Naive thymus-derived CD4-positive, alpha-beta T cell (primary cell): ENCODE results near the gene ENHO. TPM values are rescaled to one million over a fixed set of nuclear protein-coding genes. Genes with fewer than 3 reads are reported as not detected.

Experiments
- ATAC-seq: fragments of 150-1000 bp; cut with Tn5 transposase; 2 replicates; pipeline ENCODE4 v1.10.0; 2021; ENCODE audit warnings: mild to moderate bottlenecking, moderate library complexity
- CTCF ChIA-PET: fragments of 350-600 bp; sonication (Branson Sonifier 250); formaldehyde crosslinking; loops from one replicate; lab custom pipeline; 2021; ENCODE audit warnings: antibody characterized with exemption; lab: Charles Lee
- POLR2A ChIA-PET: fragments of 350-600 bp; sonication (Branson Sonifier 250); formaldehyde crosslinking; loops from one replicate; lab custom pipeline; 2021; ENCODE audit warnings: antibody characterized with exemption, inconsistent platforms; lab: Charles Lee
- DNase-seq, 9 donors: peaks; one replicate each; pipeline versions ENCODE4 v3.0.0 to v3.0.0-alpha.2; 2020 to 2022; ENCODE audit warnings: mixed read lengths in 1 of 9
- H3K27ac ChIP-seq: one replicate; pipeline ENCODE4 v1.7.0; 2013; ENCODE audit warnings: mild to moderate bottlenecking, low read depth, low read length, moderate library complexity
- H3K27me3 ChIP-seq, 2 donors: one replicate each; pipeline ENCODE4 v1.7.0; 2013; ENCODE audit warnings: low read length in 2 of 2, mild to moderate bottlenecking in 2 of 2, moderate library complexity in 2 of 2; ENCODE audit not compliant: control insufficient read depth in 2 of 2, insufficient read depth in 2 of 2
- H3K36me3 ChIP-seq, 3 experiments: 1 replicate in 2 of 3; 2 replicates in 1 of 3; pipeline ENCODE4 v1.7.0; 2013; ENCODE audit warnings: low read length in 3 of 3, mild to moderate bottlenecking in 3 of 3, moderate library complexity in 1 of 3; ENCODE audit not compliant: insufficient read depth in 3 of 3, control insufficient read depth in 2 of 3
- H3K4me1 ChIP-seq, 2 donors: one replicate each; pipeline ENCODE4 v1.7.0; 2013; ENCODE audit warnings: low read length in 2 of 2, mild to moderate bottlenecking in 2 of 2, moderate library complexity in 1 of 2; ENCODE audit not compliant: control insufficient read depth in 2 of 2, insufficient read depth in 2 of 2
- H3K4me3 ChIP-seq: 2 replicates; pipeline ENCODE4 v1.7.0; 2013; ENCODE audit warnings: mild to moderate bottlenecking, low read length
- H3K9me3 ChIP-seq, 3 experiments: 1 replicate in 2 of 3; 2 replicates in 1 of 3; pipeline ENCODE4 v1.7.0; 2013; ENCODE audit warnings: low read length in 3 of 3; ENCODE audit not compliant: control insufficient read depth in 2 of 3
- H3K27ac Mint-ChIP-seq, 9 donors: one replicate each; pipeline ENCODE4 v1.8.0; 2020 to 2022; ENCODE audit warnings: mixed read lengths in 9 of 9, mild to moderate bottlenecking in 8 of 9, moderate library complexity in 5 of 9, inconsistent platforms in 2 of 9
- H3K27me3 Mint-ChIP-seq, 5 donors: one replicate each; pipeline ENCODE4 v1.8.0; 2021 to 2022; ENCODE audit warnings: mixed read lengths in 5 of 5, mild to moderate bottlenecking in 1 of 5
- H3K36me3 Mint-ChIP-seq, 5 donors: one replicate each; pipeline ENCODE4 v1.8.0; 2020 to 2022; ENCODE audit warnings: mixed read lengths in 5 of 5, mild to moderate bottlenecking in 3 of 5, inconsistent platforms in 1 of 5
- H3K4me1 Mint-ChIP-seq, 7 donors: one replicate each; pipeline ENCODE4 v1.8.0; 2020 to 2022; ENCODE audit warnings: mixed read lengths in 7 of 7, mild to moderate bottlenecking in 3 of 7, inconsistent platforms in 1 of 7
- H3K4me3 Mint-ChIP-seq, 10 donors: one replicate each; pipeline ENCODE4 v1.8.0; 2020 to 2022; ENCODE audit warnings: mild to moderate bottlenecking in 10 of 10, mixed read lengths in 10 of 10, moderate library complexity in 6 of 10, inconsistent platforms in 2 of 10
- H3K9me3 Mint-ChIP-seq, 11 donors: one replicate each; pipeline ENCODE4 v1.8.0; 2020 to 2022; ENCODE audit warnings: mixed read lengths in 11 of 11, mild to moderate bottlenecking in 4 of 11, inconsistent platforms in 1 of 11, moderate library complexity in 1 of 11
- intact Hi-C, 2 donors: fragments of 100-400 bp; cut with micrococcal nuclease; formaldehyde crosslinking; loops; one replicate each; pipeline ENCODE4 v1.15.1; 2023
- polyA plus RNA-seq, 2 donors: library from polyadenylated mRNA; unstranded; fragments of 300-500 nt; fragmentation: Illumina TruSeq; gene quantifications; one replicate each; pipeline ENCODE4 v1.2.3, GENCODE V29; 2021
- total RNA-seq, 6 experiments: library from RNA in 5 of 6; stranded (reverse) in 5 of 6; gene quantifications; 1 replicate in 5 of 6; 2 replicates in 1 of 6; pipeline ENCODE4 v1.2.3 and lab custom pipeline; 2021 to 2026

ENHO gene
- total and polyA plus RNA-seq, 7 experiments from 2014 or later = 0.21 to 1.9 (median 0.56) TPM; not detected in 4

GRCh38 chr9:34546834-34547827, 24.3 kb upstream of the ENHO start:
- CTCF ChIA-PET = interaction anchor here (0.8 to 1.4 kb wide), 3 partner anchors 12 to 55 kb away, joined by 3 read pairs; no protein-coding TSS in a partner anchor
- ATAC-seq = peak; percentile 58
- Histone ChIP-seq H3K4me3 (no peak overlapping the region), H3K9me3 (no peaks in the 10 kb centered on the region), H3K36me3 (no peaks in the 10 kb centered on the region), H3K4me1 (no peaks in the 10 kb centered on the region), H3K27ac (no peak overlapping the region), H3K27me3 (no peaks in the 10 kb centered on the region)
- peaks cover 0 to 3% (median 0%) of the 10 kb centered on the region in 11 donors for H3K9me3 Mint-ChIP-seq
- no peak overlapping the region for H3K27ac Mint-ChIP-seq
- H3K27me3 Mint-ChIP-seq = peaks cover 7 to 34% (median 12%) of the 10 kb centered on the region in 5 donors
- DNase-seq = peak in 5 of 9 donors; percentile 21 to 47 (median 23)
- H3K4me1 Mint-ChIP-seq = peaks cover 0 to 10% (median 0%) of the 10 kb centered on the region in 7 donors
- POLR2A ChIA-PET = no interaction called here
- intact Hi-C loops = loop anchor here (1.0 kb wide), 1 partner anchor 110 kb away; no protein-coding TSS in a partner anchor
- H3K4me3 Mint-ChIP-seq = peak overlapping the region in 1 of 10 donors; percentile 34
- no peaks in the 10 kb centered on the region for H3K36me3 Mint-ChIP-seq

- Mint-ChIP-seq H3K9me3 (peaks cover 0 to 3% (median 0%) of the 10 kb centered on the region in 11 donors), H3K27me3 (peaks cover 7 to 34% (median 12%) of the 10 kb centered on the region in 5 donors), H3K36me3 (no peaks in the 10 kb centered on the region), H3K27ac (no peak overlapping the region), H3K4me3 (no peak overlapping the region), H3K4me1 (peaks cover 0 to 10% (median 0%) of the 10 kb centered on the region in 7 donors)
- Histone ChIP-seq H3K9me3 (no peaks in the 10 kb centered on the region), H3K4me3 (no peak overlapping the region), H3K4me1 (no peaks in the 10 kb centered on the region), H3K36me3 (no peaks in the 10 kb centered on the region), H3K27ac (no peak overlapping the region), H3K27me3 (no peaks in the 10 kb centered on the region)
- intact Hi-C loops = no loop called here
- ATAC-seq = no peak
- ChIA-PET CTCF (no interaction called here), POLR2A (no interaction called here)
- no peak for DNase-seq
These were observed 23.5 kb upstream of the ENHO start for GRCh38 chr9:34546102-34546833.

DNA sequence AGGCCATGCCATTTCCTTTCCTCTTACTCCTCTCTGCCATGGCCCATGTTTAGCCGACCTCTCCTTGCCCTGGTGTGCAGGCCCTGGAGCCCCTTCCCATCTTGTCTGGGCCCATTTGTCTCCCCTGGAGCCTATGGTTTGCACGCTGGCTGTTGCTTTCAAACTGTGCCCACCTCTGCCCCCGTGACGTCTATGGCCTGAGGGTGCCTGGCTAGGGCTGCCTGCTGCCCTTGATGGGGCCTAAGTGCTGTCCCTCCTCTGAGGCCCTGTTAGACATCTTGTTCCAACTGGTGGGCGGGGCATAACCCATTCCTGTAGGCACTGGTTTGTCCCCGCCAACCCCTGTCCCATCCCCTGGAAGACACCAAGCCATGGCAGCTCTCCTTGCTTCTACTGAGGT, 22.7 kb upstream of the ENHO start:
- H3K4me1 Mint-ChIP-seq = peaks cover 0 to 10% (median 0%) of the 10 kb centered on the region in 7 donors
- H3K27me3 Mint-ChIP-seq = peaks cover 7 to 34% (median 12%) of the 10 kb centered on the region in 5 donors
- DNase-seq = no peak
- Histone ChIP-seq H3K4me3 (no peak overlapping the region), H3K27me3 (no peaks in the 10 kb centered on the region), H3K36me3 (no peaks in the 10 kb centered on the region), H3K9me3 (no peaks in the 10 kb centered on the region), H3K4me1 (no peaks in the 10 kb centered on the region), H3K27ac (no peak overlapping the region)
- H3K9me3 Mint-ChIP-seq = peaks cover 0 to 3% (median 0%) of the 10 kb centered on the region in 11 donors
- no peak overlapping the region for H3K27ac Mint-ChIP-seq
- ChIA-PET POLR2A (no interaction called here), CTCF (no interaction called here)
- intact Hi-C loops = no loop called here
- no peak for ATAC-seq
- H3K4me3 Mint-ChIP-seq = no peak overlapping the region
- H3K36me3 Mint-ChIP-seq = no peaks in the 10 kb centered on the region

DNA sequence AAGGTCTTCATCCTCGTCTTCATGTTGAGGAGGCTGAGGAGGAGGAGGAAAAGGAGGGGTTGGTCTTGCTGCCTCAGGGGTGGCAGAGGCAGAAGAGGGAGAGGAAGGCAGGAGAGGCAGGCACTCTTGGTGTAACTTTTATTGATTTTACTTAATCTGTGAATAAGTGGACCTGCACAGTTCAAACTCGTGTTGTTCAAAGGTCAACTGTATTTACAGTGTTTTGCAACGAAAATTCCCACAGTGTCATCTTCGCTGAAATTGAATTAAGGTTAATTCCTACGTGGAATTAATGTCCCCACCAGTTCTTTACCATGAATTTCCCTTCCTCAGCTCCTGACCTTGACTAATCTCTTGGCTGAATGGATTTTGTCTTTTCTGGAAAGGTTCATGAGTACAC, 21.2 kb upstream of the ENHO start:
- H3K27ac ChIP-seq = no peak overlapping the region
- Mint-ChIP-seq H3K9me3 (peaks cover 0 to 3% (median 0%) of the 10 kb centered on the region in 11 donors), H3K36me3 (no peaks in the 10 kb centered on the region), H3K27ac (no peak overlapping the region), H3K27me3 (peaks cover 7 to 37% (median 12%) of the 10 kb centered on the region in 5 donors), H3K4me3 (no peak overlapping the region), H3K4me1 (peaks cover 0 to 10% (median 0%) of the 10 kb centered on the region in 7 donors)
- no peak overlapping the region for H3K4me3 ChIP-seq
- ChIA-PET POLR2A (no interaction called here), CTCF (no interaction called here)
- no peak for DNase-seq
- no peaks in the 10 kb centered on the region for H3K9me3 ChIP-seq
- H3K4me1 ChIP-seq = no peaks in the 10 kb centered on the region
- ATAC-seq = no peak
- H3K27me3 ChIP-seq = no peaks in the 10 kb centered on the region
- H3K36me3 ChIP-seq = no peaks in the 10 kb centered on the region
- intact Hi-C loops = no loop called here

DNA sequence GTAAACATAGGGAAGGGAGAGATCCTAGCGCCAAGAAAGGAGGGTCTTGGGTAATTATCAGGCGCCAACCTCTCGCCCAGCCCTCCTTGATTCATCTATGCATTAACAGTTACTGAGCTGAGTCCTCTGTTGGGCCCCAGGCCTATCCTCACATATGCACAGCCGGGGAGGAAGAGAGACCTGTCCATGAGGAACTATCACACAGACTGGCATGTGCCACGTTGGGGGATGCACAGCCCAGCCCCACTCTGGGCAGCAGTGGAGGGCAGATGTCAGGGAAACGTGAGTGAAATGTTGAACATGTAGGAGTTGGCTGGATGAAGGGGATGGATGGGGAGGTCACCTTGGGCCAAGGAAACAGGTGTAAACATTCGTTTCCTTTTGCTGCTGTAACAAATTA, 18.8 kb upstream of the ENHO start:
- DNase-seq (no peak), ATAC-seq (no peak)
- Histone ChIP-seq H3K27me3 (no peaks in the 10 kb centered on the region), H3K4me3 (no peak overlapping the region), H3K36me3 (no peaks in the 10 kb centered on the region), H3K4me1 (no peaks in the 10 kb centered on the region), H3K9me3 (no peaks in the 10 kb centered on the region), H3K27ac (no peak overlapping the region)
- Mint-ChIP-seq H3K27ac (no peak overlapping the region), H3K4me3 (no peak overlapping the region), H3K4me1 (peaks cover 0 to 2% (median 0%) of the 10 kb centered on the region in 7 donors), H3K27me3 (peaks cover 4 to 34% (median 10%) of the 10 kb centered on the region in 5 donors), H3K9me3 (peaks cover 0 to 3% (median 0%) of the 10 kb centered on the region in 11 donors), H3K36me3 (no peaks in the 10 kb centered on the region)
- intact Hi-C loops = no loop called here
- ChIA-PET POLR2A (no interaction called here), CTCF (no interaction called here)

GRCh38 chr9:34540827-34541226, 18.0 kb upstream of the ENHO start:
- Histone ChIP-seq H3K27me3 (no peaks in the 10 kb centered on the region), H3K36me3 (no peaks in the 10 kb centered on the region), H3K27ac (no peak overlapping the region), H3K4me3 (no peak overlapping the region), H3K9me3 (no peaks in the 10 kb centered on the region), H3K4me1 (no peaks in the 10 kb centered on the region)
- intact Hi-C loops = no loop called here
- POLR2A ChIA-PET = no interaction called here
- no peaks in the 10 kb centered on the region for H3K36me3 Mint-ChIP-seq
- DNase-seq (no peak), ATAC-seq (no peak)
- no peaks in the 10 kb centered on the region for H3K9me3 Mint-ChIP-seq
- no peaks in the 10 kb centered on the region for H3K4me1 Mint-ChIP-seq
- CTCF ChIA-PET = no interaction called here
- peaks cover 5 to 31% (median 12%) of the 10 kb centered on the region in 5 donors for H3K27me3 Mint-ChIP-seq
- H3K4me3 Mint-ChIP-seq = no peak overlapping the region
- H3K27ac Mint-ChIP-seq = no peak overlapping the region
